HG02678 (cell line): ENCODE measurements around the gene HSPB6.
A peak's percentile ranks its signal among the peaks of the same experiment; 100 is the strongest.
"Not testable (repeated sequence)": the region's sequence is repeated elsewhere in the genome, so short reads cannot be mapped to it uniquely, and the experiment has no call there.

Experiments used
- ATAC-seq: cut with Tn5 transposase; IDR thresholded peaks from one replicate; pipeline ENCODE4 v1.9.1; 2021; ENCODE audit warnings: mild to moderate bottlenecking, moderate library complexity; ENCODE audit not compliant: unreplicated experiment

Gene HSPB6

GRCh38 chr19:35732540-35733179, 24.2 kb downstream of the HSPB6 start:
- ATAC-seq, result no peak

GRCh38 chr19:35731779-35732405, 24.9 kb downstream of the HSPB6 start:
- no peak for ATAC-seq

GRCh38 chr19:35731353-35731752, 25.5 kb downstream of the HSPB6 start:
- no peak for ATAC-seq

- ATAC-seq, result no peak
These were observed 26.5 kb downstream of the HSPB6 start for GRCh38 chr19:35730326-35730725.

GRCh38 chr19:35729763-35730162, 27.1 kb downstream of the HSPB6 start:
- ATAC-seq, result no peak

GRCh38 chr19:35729021-35729420, 27.8 kb downstream of the HSPB6 start:
- no peak for ATAC-seq

- no peak for ATAC-seq
These were observed 28.7 kb downstream of the HSPB6 start for GRCh38 chr19:35727956-35728706.

- ATAC-seq, result no peak
These were observed 29.5 kb downstream of the HSPB6 start for GRCh38 chr19:35727053-35727955.

- no peak for ATAC-seq
These were observed 31.5 kb downstream of the HSPB6 start for GRCh38 chr19:35725216-35725861.

- no peak for ATAC-seq
These were observed 32.3 kb downstream of the HSPB6 start for GRCh38 chr19:35724560-35724959.

- not testable (repeated sequence) for ATAC-seq
These were observed 32.7 kb downstream of the HSPB6 start for GRCh38 chr19:35724132-35724531.

- no peak for ATAC-seq
These were observed 33.2 kb downstream of the HSPB6 start for GRCh38 chr19:35723671-35724070.

- ATAC-seq, result no peak
These were observed 33.9 kb downstream of the HSPB6 start for GRCh38 chr19:35722897-35723296.

GRCh38 chr19:35722461-35722860, 34.4 kb downstream of the HSPB6 start:
- ATAC-seq, result no peak

GRCh38 chr19:35721374-35721773, 35.5 kb downstream of the HSPB6 start:
- ATAC-seq, result no peak

GRCh38 chr19:35720648-35721047, 36.2 kb downstream of the HSPB6 start:
- no peak for ATAC-seq

- no peak for ATAC-seq
These were observed 36.7 kb downstream of the HSPB6 start for GRCh38 chr19:35720163-35720524.

- ATAC-seq, result no peak
These were observed 37.2 kb downstream of the HSPB6 start for GRCh38 chr19:35719402-35720162.

GRCh38 chr19:35718345-35719041, 38.3 kb downstream of the HSPB6 start:
- ATAC-seq, result peak; percentile 3
